Measurements from ENCODE around the gene PRELID2. TPM values are rescaled to one million over a fixed set of nuclear protein-coding genes. Genes with fewer than 3 reads are reported as not detected.
"Not testable (repeated sequence)": the region's sequence is repeated elsewhere in the genome, so short reads cannot be mapped to it uniquely, and the experiment has no call there.

Gene PRELID2
- total RNA-seq, 2 donors from 2014 or later: 16.1 to 24.8 TPM

- no peak for DNase-seq (ENCODE audit: low spot score)
- intact Hi-C loops (cut with DNase I): no loop called here
Observed at GRCh38 chr5:145846081-145846480, 10.9 kb upstream of the PRELID2 start.

GRCh38 chr5:145841299-145841698, 6.2 kb upstream of the PRELID2 start:
- intact Hi-C loops (cut with DNase I): no loop called here
- no peak for DNase-seq (ENCODE audit: low spot score)

- intact Hi-C loops (cut with DNase I): no loop called here
Observed at GRCh38 chr5:145840458-145841132, 5.5 kb upstream of the PRELID2 start.

GRCh38 chr5:145838276-145838675, 3.1 kb upstream of the PRELID2 start:
- DNase-seq (ENCODE audit: low spot score): no peak
- intact Hi-C loops (cut with DNase I): loop anchor here in 1 of 2 donors (10.0 kb wide), 1 partner anchor 227 kb away; no protein-coding TSS in a partner anchor

More at GRCh38 chr5:145840458-145841132, 5.5 kb upstream of the PRELID2 start:
- no peak for DNase-seq (ENCODE audit: low spot score)

- intact Hi-C loops (cut with DNase I): loop anchor here in 1 of 2 donors (10.0 kb wide), 1 partner anchor 229 kb away; no protein-coding TSS in a partner anchor
- not testable (repeated sequence) for DNase-seq (ENCODE audit: low spot score)
Observed at GRCh38 chr5:145836241-145836640, 1.1 kb upstream of the PRELID2 start.

GRCh38 chr5:145835848-145836239, 702 bp upstream of the PRELID2 start:
- no peak for DNase-seq (ENCODE audit: low spot score)

GRCh38 chr5:145834554-145834916, 607 bp downstream of the PRELID2 start:
- intact Hi-C loops (cut with DNase I): loop anchor here in 1 of 2 donors (10.0 kb wide), 1 partner anchor 230 kb away; no protein-coding TSS in a partner anchor
- no peak for DNase-seq (ENCODE audit: low spot score)

More at GRCh38 chr5:145835848-145836239, 702 bp upstream of the PRELID2 start:
- intact Hi-C loops (cut with DNase I): loop anchor here in 1 of 2 donors (10.0 kb wide), 1 partner anchor 229 kb away; no protein-coding TSS in a partner anchor

- intact Hi-C loops (cut with DNase I): loop anchor here in 1 of 2 donors (10.0 kb wide), 1 partner anchor 231 kb away; no protein-coding TSS in a partner anchor
- no peak for DNase-seq (ENCODE audit: low spot score)
Observed at GRCh38 chr5:145833631-145834200, 1.4 kb downstream of the PRELID2 start.

- intact Hi-C loops (cut with DNase I): loop anchor here in 1 of 2 donors (10.0 kb wide), 1 partner anchor 234 kb away; no protein-coding TSS in a partner anchor
- no peak for DNase-seq (ENCODE audit: low spot score)
Observed at GRCh38 chr5:145830594-145830993, 4.5 kb downstream of the PRELID2 start.

- intact Hi-C loops (cut with DNase I): loop anchor here (5.0 to 10.0 kb wide), 2 partner anchors 235 to 1628 kb away; no protein-coding TSS in a partner anchor
- DNase-seq (ENCODE audit: low spot score): no peak
Observed at GRCh38 chr5:145829708-145830361, 5.3 kb downstream of the PRELID2 start.

GRCh38 chr5:145826895-145827674, 8.1 kb downstream of the PRELID2 start:
- intact Hi-C loops (cut with DNase I): loop anchor here in 1 of 2 donors (5.0 kb wide), 1 partner anchor 1625 kb away; no protein-coding TSS in a partner anchor
- no peak for DNase-seq (ENCODE audit: low spot score)

GRCh38 chr5:145825751-145826180, 9.4 kb downstream of the PRELID2 start:
- no peak for DNase-seq (ENCODE audit: low spot score)
- intact Hi-C loops (cut with DNase I): loop anchor here in 1 of 2 donors (5.0 kb wide), 1 partner anchor 1623 kb away; no protein-coding TSS in a partner anchor

- intact Hi-C loops (cut with DNase I): no loop called here
- no peak for DNase-seq (ENCODE audit: low spot score)
Observed at GRCh38 chr5:145824040-145824439, 11.1 kb downstream of the PRELID2 start.

- DNase-seq (ENCODE audit: low spot score): no peak
- intact Hi-C loops (cut with DNase I): no loop called here
Observed at GRCh38 chr5:145818604-145819003, 16.5 kb downstream of the PRELID2 start.

- intact Hi-C loops (cut with DNase I): no loop called here
- no peak for DNase-seq (ENCODE audit: low spot score)
Observed at GRCh38 chr5:145812877-145813276, 22.3 kb downstream of the PRELID2 start.

- intact Hi-C loops (cut with DNase I): no loop called here
- no peak for DNase-seq (ENCODE audit: low spot score)
Observed at GRCh38 chr5:145811834-145812625, 23.1 kb downstream of the PRELID2 start.

GRCh38 chr5:145806923-145807322, 28.2 kb downstream of the PRELID2 start:
- no peak for DNase-seq (ENCODE audit: low spot score)
- intact Hi-C loops (cut with DNase I): no loop called here

GRCh38 chr5:145805819-145806218, 29.3 kb downstream of the PRELID2 start:
- intact Hi-C loops (cut with DNase I): no loop called here

More at GRCh38 chr5:145805819-145806218, 29.3 kb downstream of the PRELID2 start:
- no peak for DNase-seq (ENCODE audit: low spot score)

Data from posterior vena cava (tissue), 2 donors.